ENCODE data around the gene ZNF217. TPM values are rescaled to one million over a fixed set of nuclear protein-coding genes. Genes with fewer than 3 reads are reported as not detected.
"Not testable (repeated sequence)": the region's sequence is repeated elsewhere in the genome, so short reads cannot be mapped to it uniquely, and the experiment has no call there.

Gene ZNF217
- total and polyA plus RNA-seq, 8 donors: 23.6 to 35.4 (median 26.7) TPM

DNA sequence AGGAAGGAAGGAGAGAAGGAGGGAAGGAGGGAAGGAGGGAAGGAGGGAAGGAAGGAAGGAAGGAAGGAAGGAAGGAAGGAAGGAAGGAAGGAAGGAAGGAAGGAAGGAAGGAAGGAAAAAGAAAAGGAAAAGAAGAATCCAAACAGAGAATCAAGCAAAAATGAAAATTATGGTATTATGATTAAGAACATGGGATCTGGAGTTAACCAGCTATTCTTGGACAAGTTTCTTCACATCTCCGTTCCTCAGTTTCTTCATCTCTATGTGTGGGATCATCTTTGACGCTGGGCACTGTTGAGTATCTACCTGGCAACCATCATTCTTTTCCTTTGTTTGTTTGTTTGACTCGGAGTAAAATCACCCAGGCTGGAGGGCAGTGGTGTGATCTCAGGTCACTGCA lies 71.6 kb downstream of the ZNF217 start:
- H3K27ac ChIP-seq: no peak overlapping the region
- H3K36me3 ChIP-seq: no peaks in the 10 kb centered on the region
- no peaks in the 10 kb centered on the region for H3K27me3 ChIP-seq
- intact Hi-C loops (cut with DNase I): no loop called here
- DNase-seq: no peak
- ATAC-seq: no peak
- TF ChIP-seq, protein P1, sequence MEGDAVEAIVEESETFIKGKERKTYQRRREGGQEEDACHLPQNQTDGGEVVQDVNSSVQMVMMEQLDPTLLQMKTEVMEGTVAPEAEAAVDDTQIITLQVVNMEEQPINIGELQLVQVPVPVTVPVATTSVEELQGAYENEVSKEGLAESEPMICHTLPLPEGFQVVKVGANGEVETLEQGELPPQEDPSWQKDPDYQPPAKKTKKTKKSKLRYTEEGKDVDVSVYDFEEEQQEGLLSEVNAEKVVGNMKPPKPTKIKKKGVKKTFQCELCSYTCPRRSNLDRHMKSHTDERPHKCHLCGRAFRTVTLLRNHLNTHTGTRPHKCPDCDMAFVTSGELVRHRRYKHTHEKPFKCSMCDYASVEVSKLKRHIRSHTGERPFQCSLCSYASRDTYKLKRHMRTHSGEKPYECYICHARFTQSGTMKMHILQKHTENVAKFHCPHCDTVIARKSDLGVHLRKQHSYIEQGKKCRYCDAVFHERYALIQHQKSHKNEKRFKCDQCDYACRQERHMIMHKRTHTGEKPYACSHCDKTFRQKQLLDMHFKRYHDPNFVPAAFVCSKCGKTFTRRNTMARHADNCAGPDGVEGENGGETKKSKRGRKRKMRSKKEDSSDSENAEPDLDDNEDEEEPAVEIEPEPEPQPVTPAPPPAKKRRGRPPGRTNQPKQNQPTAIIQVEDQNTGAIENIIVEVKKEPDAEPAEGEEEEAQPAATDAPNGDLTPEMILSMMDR (IDR thresholded peaks at IDR 0.05): no peak
- H3K4me3 ChIP-seq: no peak overlapping the region
- H3K4me1 ChIP-seq: no peaks in the 10 kb centered on the region
- H3K9me3 ChIP-seq: no peaks in the 10 kb centered on the region

DNA sequence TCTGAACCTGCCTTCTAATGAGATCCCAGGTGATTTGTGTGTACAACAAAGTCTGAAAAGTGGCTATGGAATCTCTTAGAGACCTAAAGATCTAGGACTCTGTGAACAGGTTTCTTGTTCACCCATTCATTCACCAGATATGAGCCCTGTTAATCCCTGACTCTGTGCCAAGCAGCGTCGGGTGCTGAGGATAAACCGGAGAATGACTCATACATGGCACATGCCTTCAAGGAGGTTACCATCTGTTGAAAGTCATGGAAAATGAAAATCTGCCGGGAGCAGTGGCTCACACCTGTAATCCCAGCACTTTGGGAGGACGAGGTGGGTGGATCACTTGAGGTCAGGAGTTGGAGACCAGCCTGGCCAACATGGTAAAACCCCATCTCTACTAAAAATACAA lies 72.2 kb downstream of the ZNF217 start:
- H3K4me1 ChIP-seq; H3K27ac ChIP-seq; ATAC-seq; H3K4me3 ChIP-seq; DNase-seq; H3K27me3 ChIP-seq; H3K9me3 ChIP-seq; H3K36me3 ChIP-seq; intact Hi-C loops (cut with DNase I): not testable (repeated sequence)

DNA sequence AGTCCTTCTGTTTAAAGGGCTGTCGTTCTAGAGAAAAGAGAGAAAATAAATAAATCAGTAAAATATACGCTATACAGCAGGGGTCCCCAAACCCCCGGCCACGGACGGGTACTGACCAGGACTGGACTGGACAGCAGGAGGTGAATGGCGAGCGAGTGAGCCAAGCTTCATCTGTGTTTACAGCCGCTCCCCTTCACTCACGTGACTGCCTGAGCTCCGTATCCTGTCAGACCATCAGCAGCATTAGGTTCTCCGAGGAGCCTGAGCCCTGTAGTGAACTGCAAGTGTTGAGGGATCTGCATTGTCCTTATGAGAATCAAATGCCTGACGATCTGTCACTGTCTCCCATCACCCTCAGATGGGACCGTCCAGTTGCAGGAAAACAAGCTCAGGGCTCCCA lies 76.5 kb downstream of the ZNF217 start:
- Histone ChIP-seq H3K4me1 (no peaks in the 10 kb centered on the region), H3K9me3 (no peaks in the 10 kb centered on the region), H3K36me3 (no peaks in the 10 kb centered on the region), H3K4me3 (no peak overlapping the region), H3K27ac (no peak overlapping the region), H3K27me3 (no peaks in the 10 kb centered on the region)
- intact Hi-C loops (cut with DNase I): no loop called here
- TF ChIP-seq, protein P1 (IDR thresholded peaks at IDR 0.05): no peak
- ATAC-seq (no peak), DNase-seq (no peak)
